LNCaP clone FGC (cell line): ENCODE measurements around the gene COMMD1.
"Not testable (repeated sequence)": the region's sequence is repeated elsewhere in the genome, so short reads cannot be mapped to it uniquely, and the experiment has no call there.

Experiments used
- DNase-seq: peaks from one replicate; pipeline ENCODE4 v3.0.0-alpha.2; 2011; ENCODE audit warnings: low read depth
- H3K4me3 ChIP-seq: 2 replicates; pipeline ENCODE4 v1.5.1; 2011; ENCODE audit warnings: mild to moderate bottlenecking, low read depth, low read length, control low read depth
- TF ChIP-seq, protein P1 (sequence below): IDR thresholded peaks from 2 replicates; pipeline ENCODE4 v1.5.1; 2012; ENCODE audit warnings: mild to moderate bottlenecking; ENCODE audit not compliant: control insufficient read depth, insufficient read depth; ENCODE audit errors: extremely low read depth

The COMMD1 gene

GRCh38 chr2:62152000-62152399 lies 246.5 kb downstream of the COMMD1 start:
- TF ChIP-seq, protein P1, sequence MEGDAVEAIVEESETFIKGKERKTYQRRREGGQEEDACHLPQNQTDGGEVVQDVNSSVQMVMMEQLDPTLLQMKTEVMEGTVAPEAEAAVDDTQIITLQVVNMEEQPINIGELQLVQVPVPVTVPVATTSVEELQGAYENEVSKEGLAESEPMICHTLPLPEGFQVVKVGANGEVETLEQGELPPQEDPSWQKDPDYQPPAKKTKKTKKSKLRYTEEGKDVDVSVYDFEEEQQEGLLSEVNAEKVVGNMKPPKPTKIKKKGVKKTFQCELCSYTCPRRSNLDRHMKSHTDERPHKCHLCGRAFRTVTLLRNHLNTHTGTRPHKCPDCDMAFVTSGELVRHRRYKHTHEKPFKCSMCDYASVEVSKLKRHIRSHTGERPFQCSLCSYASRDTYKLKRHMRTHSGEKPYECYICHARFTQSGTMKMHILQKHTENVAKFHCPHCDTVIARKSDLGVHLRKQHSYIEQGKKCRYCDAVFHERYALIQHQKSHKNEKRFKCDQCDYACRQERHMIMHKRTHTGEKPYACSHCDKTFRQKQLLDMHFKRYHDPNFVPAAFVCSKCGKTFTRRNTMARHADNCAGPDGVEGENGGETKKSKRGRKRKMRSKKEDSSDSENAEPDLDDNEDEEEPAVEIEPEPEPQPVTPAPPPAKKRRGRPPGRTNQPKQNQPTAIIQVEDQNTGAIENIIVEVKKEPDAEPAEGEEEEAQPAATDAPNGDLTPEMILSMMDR, result no peak
- H3K4me3 ChIP-seq, result no peak overlapping the region
- DNase-seq, result no peak

- no peak overlapping the region for H3K4me3 ChIP-seq
- TF ChIP-seq, protein P1, result no peak
- DNase-seq, result no peak
Measured at GRCh38 chr2:62156861-62157496, 251.5 kb downstream of the COMMD1 start.

- no peak for DNase-seq
- TF ChIP-seq, protein P1, result no peak
- no peak overlapping the region for H3K4me3 ChIP-seq
Measured at GRCh38 chr2:62158444-62159121, 253.1 kb downstream of the COMMD1 start.

GRCh38 chr2:62160691-62161090 lies 255.2 kb downstream of the COMMD1 start:
- H3K4me3 ChIP-seq, DNase-seq: not testable (repeated sequence)

GRCh38 chr2:62163106-62163831 lies 257.8 kb downstream of the COMMD1 start:
- TF ChIP-seq, protein P1, result no peak
- no peak for DNase-seq
- H3K4me3 ChIP-seq, result no peak overlapping the region

GRCh38 chr2:62163834-62164233 lies 258.4 kb downstream of the COMMD1 start:
- no peak overlapping the region for H3K4me3 ChIP-seq
- no peak for DNase-seq
- TF ChIP-seq, protein P1, result no peak

DNA sequence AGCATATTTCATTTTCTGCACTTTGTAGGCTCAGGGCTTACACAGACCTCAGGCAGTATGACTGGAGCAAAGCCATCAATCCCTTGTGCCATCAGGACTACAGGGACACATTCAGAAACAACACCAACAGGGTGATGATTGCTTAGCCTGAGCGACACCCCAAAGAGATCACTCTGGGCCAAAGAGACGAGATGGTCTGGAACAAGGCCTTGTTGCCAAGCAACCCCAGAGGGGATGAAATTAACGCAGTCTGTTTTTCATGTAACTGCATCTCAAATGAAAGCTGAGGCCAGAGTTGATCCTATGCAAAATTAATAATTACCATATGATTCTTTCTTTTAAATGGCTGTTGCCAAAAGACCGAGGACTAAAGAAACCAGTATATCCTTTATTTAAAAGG lies 270.3 kb downstream of the COMMD1 start:
- H3K4me3 ChIP-seq, result no peak overlapping the region
- no peak for DNase-seq
- TF ChIP-seq, protein P1, result no peak
